Fibroblast of villous mesenchyme (primary cell): ENCODE results near the gene TEX47. TPM values are rescaled to one million over a fixed set of nuclear protein-coding genes. Genes with fewer than 3 reads are reported as not detected.

Experiments
- DNase-seq: peaks from one replicate; pipeline ENCODE4 v3.0.0-alpha.2; 2010; ENCODE audit warnings: low read depth
- H3K4me3 ChIP-seq: 2 replicates; pipeline ENCODE4 v1.5.1; 2011; ENCODE audit warnings: low read depth, mild to moderate bottlenecking, low read length
- total RNA-seq: library from RNA; depleted of rRNA; stranded (reverse); fragments of >200 nt; gene quantifications from 2 replicates; pipeline ENCODE4 v1.2.3, GENCODE V29; 2012
- TF ChIP-seq, protein P1 (sequence below): IDR thresholded peaks from 2 replicates; pipeline ENCODE4 v1.5.1; 2012; ENCODE audit warnings: low read depth, mild to moderate bottlenecking, low read length; ENCODE audit not compliant: insufficient read depth

Gene TEX47
- total RNA-seq, 1 donor: not detected

DNA sequence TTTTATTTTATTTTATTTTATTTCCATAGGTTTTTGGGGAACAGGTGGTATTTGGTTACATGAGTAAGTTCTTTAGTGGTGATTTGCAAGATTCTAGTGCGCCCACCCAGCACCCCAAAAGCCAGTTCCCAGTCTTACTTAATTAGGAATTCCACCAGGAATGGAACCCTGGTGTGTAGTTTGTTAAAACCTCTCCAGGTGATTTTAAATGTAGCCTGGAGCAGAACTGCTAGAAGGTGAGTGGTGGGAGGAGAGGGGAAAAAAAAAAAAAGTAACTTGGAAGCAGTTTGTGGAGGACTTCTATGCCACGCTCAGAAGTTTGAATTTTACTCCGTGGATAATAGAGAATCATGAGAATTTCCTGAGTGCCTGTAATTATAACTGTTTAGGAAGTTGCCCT is 5.5 kb upstream of the TEX47 start:
- H3K4me3 ChIP-seq: no peak overlapping the region
- TF ChIP-seq, protein P1, sequence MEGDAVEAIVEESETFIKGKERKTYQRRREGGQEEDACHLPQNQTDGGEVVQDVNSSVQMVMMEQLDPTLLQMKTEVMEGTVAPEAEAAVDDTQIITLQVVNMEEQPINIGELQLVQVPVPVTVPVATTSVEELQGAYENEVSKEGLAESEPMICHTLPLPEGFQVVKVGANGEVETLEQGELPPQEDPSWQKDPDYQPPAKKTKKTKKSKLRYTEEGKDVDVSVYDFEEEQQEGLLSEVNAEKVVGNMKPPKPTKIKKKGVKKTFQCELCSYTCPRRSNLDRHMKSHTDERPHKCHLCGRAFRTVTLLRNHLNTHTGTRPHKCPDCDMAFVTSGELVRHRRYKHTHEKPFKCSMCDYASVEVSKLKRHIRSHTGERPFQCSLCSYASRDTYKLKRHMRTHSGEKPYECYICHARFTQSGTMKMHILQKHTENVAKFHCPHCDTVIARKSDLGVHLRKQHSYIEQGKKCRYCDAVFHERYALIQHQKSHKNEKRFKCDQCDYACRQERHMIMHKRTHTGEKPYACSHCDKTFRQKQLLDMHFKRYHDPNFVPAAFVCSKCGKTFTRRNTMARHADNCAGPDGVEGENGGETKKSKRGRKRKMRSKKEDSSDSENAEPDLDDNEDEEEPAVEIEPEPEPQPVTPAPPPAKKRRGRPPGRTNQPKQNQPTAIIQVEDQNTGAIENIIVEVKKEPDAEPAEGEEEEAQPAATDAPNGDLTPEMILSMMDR: no peak
- no peak for DNase-seq

DNA sequence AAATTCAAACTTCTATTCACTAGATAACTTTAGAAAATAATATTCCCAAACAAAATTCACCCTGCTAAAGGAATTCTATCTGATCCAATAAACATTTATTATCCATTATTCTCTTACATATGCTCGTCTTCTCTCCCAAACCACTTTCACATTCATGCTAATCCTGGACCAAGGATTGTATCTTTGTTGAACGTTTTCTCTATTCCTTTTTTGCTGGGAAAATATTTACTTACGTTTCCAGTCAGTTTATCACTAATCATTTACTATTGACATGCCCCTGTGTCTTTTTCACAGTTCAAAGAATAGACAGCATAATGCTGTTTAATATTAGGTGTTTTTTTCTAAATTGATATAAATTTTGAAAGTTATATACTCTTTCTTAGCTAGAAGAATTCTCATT is 3.2 kb downstream of the TEX47 start:
- DNase-seq: no peak
- TF ChIP-seq, protein P1: no peak
- H3K4me3 ChIP-seq: no peak overlapping the region

DNA sequence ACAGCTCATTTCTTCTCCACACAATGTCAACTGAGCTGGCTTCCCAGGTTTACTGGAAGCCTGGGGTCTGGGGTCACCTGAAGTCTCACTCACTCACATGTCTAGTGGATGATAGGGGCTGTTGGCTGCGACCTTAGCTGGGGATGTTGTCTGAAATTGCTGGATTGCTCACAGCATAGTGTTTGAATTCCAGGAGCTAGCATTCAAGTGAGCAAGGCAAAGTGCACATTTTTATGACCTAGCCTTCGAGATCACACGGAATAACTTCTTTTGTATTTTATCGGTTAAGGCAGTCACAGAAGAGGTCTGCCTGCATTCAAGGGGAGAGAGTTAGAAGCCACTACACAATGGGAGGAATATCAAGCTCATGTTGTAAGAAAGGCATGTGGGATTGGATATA is 3.6 kb downstream of the TEX47 start:
- TF ChIP-seq, protein P1: no peak
- no peak for DNase-seq
- no peak overlapping the region for H3K4me3 ChIP-seq

DNA sequence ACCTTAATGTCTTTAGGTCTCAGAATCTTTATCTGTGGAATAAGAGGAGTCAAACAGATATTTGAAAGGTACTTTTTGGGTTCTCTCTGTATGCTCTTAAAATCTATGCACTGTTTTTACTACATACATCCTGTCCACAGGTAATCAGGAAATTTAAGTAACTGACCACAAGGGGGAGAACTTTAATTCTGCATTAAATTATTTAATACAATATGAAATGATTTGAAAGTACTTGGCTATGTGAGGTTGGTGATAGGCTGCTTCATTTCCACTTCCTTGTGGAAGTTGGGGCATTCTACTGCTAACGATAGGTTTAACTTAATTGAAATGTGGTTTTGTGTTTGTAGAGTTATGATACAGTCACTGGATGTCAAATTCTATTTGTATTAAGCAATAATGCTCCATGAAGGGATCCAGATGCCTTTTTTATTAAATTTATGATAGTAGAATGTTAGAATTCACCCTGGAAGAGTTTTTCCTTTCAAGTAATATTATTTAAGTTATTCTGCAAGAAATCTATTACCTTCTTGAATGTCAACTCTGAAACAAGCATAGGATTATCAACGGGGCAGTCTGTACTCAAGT is 6.0 kb downstream of the TEX47 start:
- H3K4me3 ChIP-seq: no peak overlapping the region
- TF ChIP-seq, protein P1: peak; percentile 33
- DNase-seq: peak; percentile 4

DNA sequence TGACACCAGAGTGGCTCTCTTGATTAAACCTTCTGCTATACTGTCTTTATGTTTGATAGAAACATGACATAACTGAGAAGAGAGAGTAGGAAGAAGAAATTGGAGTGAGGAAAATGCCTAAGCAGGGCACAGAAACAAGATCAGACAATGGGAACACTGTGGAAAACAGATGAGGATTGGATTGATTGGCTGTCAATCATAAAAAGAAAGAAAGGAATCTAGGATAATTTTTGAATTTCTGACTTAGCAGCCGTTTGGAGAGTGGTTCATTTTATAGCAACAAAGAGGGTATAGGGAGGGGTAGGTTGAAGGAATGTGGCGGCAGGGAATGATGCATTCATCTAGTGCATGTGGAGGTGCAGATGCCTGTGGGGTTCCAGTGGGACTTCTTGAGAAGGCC is 7.8 kb downstream of the TEX47 start:
- H3K4me3 ChIP-seq: no peak overlapping the region
- DNase-seq: no peak
- TF ChIP-seq, protein P1: no peak

DNA sequence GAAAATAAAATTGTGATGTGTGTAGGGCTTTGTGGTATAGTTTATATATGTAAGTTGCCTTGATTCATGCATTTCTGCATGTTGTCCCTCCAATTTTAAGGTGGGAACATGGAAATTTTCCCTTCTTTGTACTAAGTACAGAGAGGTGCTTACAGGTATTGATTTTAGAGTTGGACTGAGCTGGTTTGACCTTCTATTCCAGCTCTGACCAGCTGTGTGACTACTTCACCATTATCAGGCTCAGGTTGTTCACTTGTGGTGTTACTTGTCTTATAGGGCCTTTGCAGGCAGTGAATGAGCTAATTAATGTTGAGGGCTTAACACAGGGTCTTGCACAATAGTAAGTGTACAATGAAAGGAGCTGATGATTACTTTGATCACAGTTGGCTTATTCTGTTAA is 19.7 kb downstream of the TEX47 start:
- no peak overlapping the region for H3K4me3 ChIP-seq
- DNase-seq: no peak
- TF ChIP-seq, protein P1: no peak

DNA sequence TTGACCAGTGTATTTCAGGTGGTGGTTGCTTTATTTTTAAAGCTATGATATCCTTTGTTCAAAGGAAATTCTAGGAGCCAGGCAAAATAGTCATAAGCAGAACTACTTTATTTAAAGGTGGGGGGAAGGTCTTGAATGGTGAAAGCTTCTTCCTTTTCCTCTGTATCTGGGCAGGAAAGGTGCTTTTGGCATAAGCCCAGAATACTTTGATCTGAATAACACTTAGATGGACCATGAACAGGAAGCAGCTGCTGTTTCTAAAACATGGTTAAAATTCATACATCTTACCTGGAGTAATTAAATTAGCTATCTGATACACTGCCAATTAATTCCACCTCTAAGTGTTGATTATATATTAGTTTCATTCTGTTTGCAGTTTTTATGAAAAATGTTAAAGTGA is 22.8 kb downstream of the TEX47 start:
- DNase-seq: no peak
- H3K4me3 ChIP-seq: no peak overlapping the region
- TF ChIP-seq, protein P1: no peak
